Esophagus muscularis mucosa (tissue), 4 donors: Measurements from ENCODE around the gene TEFM. TPM values are rescaled to one million over a fixed set of nuclear protein-coding genes. Genes with fewer than 3 reads are reported as not detected.

Source experiments
- DNase-seq: peaks from one replicate; pipeline ENCODE4 v3.0.0-alpha.2; 2017; ENCODE audit errors: extremely low spot score
- H3K27ac ChIP-seq, 4 donors: fragments of 200-600 bp; sonication (generic); replicated peaks in 1 of 4; 1 replicate in 3 of 4; 2 replicates in 1 of 4; pipeline ENCODE4 v1.5.1; 2016 to 2019; ENCODE audit warnings: mild to moderate bottlenecking in 1 of 4
- H3K27me3 ChIP-seq, 4 donors: fragments of 200-600 bp; sonication (generic); one replicate each; pipeline versions ENCODE4 v1.5.1 to v1.6.0; 2016 to 2019
- H3K36me3 ChIP-seq, 4 donors: fragments of 200-600 bp; sonication (generic); one replicate each; pipeline ENCODE4 v1.5.1; 2016 to 2019
- H3K4me1 ChIP-seq, 4 donors: fragments of 200-600 bp; sonication (generic); one replicate each; pipeline ENCODE4 v1.5.1; 2016 to 2019
- H3K4me3 ChIP-seq, 4 donors: fragments of 200-600 bp; sonication (generic); 1 replicate in 2 of 4; 2 replicates in 2 of 4; pipeline ENCODE4 v1.5.1; 2016 to 2019; ENCODE audit warnings: mild to moderate bottlenecking in 4 of 4, moderate library complexity in 1 of 4
- H3K9me3 ChIP-seq, 4 donors: fragments of 200-600 bp; sonication (generic); 1 replicate in 3 of 4; 2 replicates in 1 of 4; pipeline ENCODE4 v1.5.1; 2016 to 2019
- EP300 ChIP-seq: sonication (generic); formaldehyde crosslinking; IDR thresholded peaks from one replicate; pipeline ENCODE4 v1.6.1; 2017; ENCODE audit warnings: antibody characterized with exemption
- POLR2A ChIP-seq: fragments of 450-650 bp; IDR thresholded peaks from one replicate; pipeline ENCODE4 v1.6.1; 2017; ENCODE audit warnings: antibody characterized with exemption, moderate library complexity, mild to moderate bottlenecking, low read depth
- POLR2AphosphoS5 ChIP-seq, 2 donors: sonication (generic); formaldehyde crosslinking; IDR thresholded peaks; one replicate each; pipeline ENCODE4 v1.6.1; 2017; ENCODE audit warnings: antibody characterized with exemption in 2 of 2
- WGBS: methylation state at CpG from one replicate; pipeline ENCODE4 v1.1.5; 2018; 5-methylcytosine and 5-hydroxymethylcytosine counted together
- intact Hi-C: fragments of 100-400 bp; cut with DNase I; formaldehyde crosslinking; loops from one replicate; pipeline ENCODE4 v1.15.1; 2023
- total RNA-seq, 4 donors: library from RNA; depleted of rRNA; stranded (reverse); fragments of >200 nt; gene quantifications; one replicate each; pipeline versions ENCODE4 v1.1.0 to v1.2.1, GENCODE V29; 2016
- TF ChIP-seq, protein P1 (sequence below), 3 experiments: fragments of 200-600 bp in 2 of 3; fragments of 450-650 bp in 1 of 3; sonication (generic) in 2 of 3; IDR thresholded peaks; one replicate each; pipeline ENCODE4 v1.5.1; 2017 to 2019; ENCODE audit warnings: antibody characterized with exemption in 3 of 3, mild to moderate bottlenecking in 2 of 3, moderate library complexity in 1 of 3

The TEFM gene
- total RNA-seq, 4 donors from 2014 or later: 5.0 to 7.0 (median 6.6) TPM

DNA sequence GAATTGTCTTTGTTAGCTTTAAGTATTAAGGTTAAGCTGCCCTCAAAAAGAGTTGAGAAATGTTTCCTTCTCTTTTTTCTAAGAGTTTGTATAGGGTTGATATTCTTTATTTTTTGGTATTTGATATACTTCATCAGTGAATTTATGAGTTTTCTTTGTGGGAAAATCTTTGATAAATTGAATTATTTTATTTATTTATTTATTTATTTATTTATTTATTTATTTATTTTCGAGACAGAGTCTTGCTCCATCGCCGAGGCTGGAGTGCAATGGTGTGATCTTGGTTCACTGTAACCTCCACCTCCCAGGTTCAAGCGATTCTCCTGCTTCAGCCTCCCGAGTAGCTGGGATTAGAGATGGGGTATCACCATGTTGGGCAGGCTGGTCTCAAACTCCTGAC, 19.9 kb downstream of the TEFM start:
- Histone ChIP-seq H3K36me3 (peaks cover 0 to 15% (median 0%) of the 10 kb centered on the region in 4 donors), H3K27ac (no peak overlapping the region), H3K4me3 (no peak overlapping the region), H3K4me1 (no peaks in the 10 kb centered on the region), H3K27me3 (no peaks in the 10 kb centered on the region), H3K9me3 (no peaks in the 10 kb centered on the region)
- intact Hi-C loops: no loop called here
- TF ChIP-seq POLR2A: no peak
- TF ChIP-seq, protein P1, sequence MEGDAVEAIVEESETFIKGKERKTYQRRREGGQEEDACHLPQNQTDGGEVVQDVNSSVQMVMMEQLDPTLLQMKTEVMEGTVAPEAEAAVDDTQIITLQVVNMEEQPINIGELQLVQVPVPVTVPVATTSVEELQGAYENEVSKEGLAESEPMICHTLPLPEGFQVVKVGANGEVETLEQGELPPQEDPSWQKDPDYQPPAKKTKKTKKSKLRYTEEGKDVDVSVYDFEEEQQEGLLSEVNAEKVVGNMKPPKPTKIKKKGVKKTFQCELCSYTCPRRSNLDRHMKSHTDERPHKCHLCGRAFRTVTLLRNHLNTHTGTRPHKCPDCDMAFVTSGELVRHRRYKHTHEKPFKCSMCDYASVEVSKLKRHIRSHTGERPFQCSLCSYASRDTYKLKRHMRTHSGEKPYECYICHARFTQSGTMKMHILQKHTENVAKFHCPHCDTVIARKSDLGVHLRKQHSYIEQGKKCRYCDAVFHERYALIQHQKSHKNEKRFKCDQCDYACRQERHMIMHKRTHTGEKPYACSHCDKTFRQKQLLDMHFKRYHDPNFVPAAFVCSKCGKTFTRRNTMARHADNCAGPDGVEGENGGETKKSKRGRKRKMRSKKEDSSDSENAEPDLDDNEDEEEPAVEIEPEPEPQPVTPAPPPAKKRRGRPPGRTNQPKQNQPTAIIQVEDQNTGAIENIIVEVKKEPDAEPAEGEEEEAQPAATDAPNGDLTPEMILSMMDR (IDR thresholded peaks at IDR 0.05): no peak
- no peak for TF ChIP-seq POLR2AphosphoS5 (IDR thresholded peaks at IDR 0.05)
- no peak for TF ChIP-seq EP300
- DNase-seq: no peak
- WGBS: 92% methylated on average over 5 of the region's 5 CpGs

DNA sequence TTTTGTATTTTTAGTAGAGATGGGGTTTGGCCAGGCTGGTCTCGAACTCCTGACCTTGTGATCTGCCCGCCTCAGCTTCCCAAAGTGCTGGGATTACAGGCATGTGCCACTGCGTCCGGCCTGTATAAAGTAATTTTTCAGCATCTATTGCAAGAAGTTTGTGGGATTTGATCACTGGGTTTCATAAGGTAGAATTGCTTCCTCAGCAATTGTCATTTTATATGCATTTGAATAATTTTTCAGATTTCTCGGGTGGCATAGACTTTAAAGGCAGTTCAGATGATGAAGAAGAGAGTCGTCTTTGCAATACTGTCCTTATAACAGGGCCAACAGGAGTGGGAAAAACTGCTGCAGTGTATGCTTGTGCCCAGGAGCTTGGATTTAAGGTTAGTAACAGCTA, 37.0 kb downstream of the TEFM start:
- WGBS: 98% methylated on average over 6 of the region's 6 CpGs

DNA sequence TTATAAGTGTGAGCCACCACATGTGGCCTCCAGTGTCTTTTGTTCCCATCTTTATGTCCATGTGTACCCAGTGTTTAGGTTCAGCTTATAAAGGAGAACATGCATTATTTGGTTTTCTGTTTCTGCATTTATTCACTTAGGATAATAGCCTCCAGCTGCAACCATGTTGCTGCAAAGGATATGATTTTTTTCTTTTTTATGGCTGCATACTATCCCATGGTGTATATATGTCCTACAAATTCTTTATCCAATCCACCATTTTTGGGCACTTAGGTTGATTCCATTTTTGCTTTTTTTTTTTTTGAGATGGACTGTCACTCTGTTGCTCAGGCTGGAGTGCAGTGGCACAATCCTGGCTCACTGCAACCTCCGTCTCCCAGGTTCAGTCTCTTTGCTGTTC, 41.4 kb downstream of the TEFM start:
- Histone ChIP-seq H3K27ac (no peak overlapping the region), H3K27me3 (no peaks in the 10 kb centered on the region), H3K4me3 (no peak overlapping the region), H3K36me3 (no peaks in the 10 kb centered on the region), H3K4me1 (no peaks in the 10 kb centered on the region), H3K9me3 (no peaks in the 10 kb centered on the region)
- intact Hi-C loops: no loop called here
- no peak for DNase-seq
- TF ChIP-seq EP300: no peak
- no peak for TF ChIP-seq POLR2A
- TF ChIP-seq POLR2AphosphoS5 (IDR thresholded peaks at IDR 0.05): no peak
- TF ChIP-seq, protein P1 (IDR thresholded peaks at IDR 0.05): no peak
- 92% methylated on average over 1 of the region's 1 CpG for WGBS

More for the DNA sequence above, 37.0 kb downstream of the TEFM start:
- intact Hi-C loops: no loop called here
- Histone ChIP-seq H3K27ac (no peak overlapping the region), H3K36me3 (no peaks in the 10 kb centered on the region), H3K9me3 (no peaks in the 10 kb centered on the region), H3K27me3 (no peaks in the 10 kb centered on the region), H3K4me3 (no peak overlapping the region), H3K4me1 (no peaks in the 10 kb centered on the region)
- DNase-seq: no peak
- TF ChIP-seq POLR2A (no peak), POLR2AphosphoS5 (IDR thresholded peaks at IDR 0.05) (no peak), EP300 (no peak)
- TF ChIP-seq, protein P1 (IDR thresholded peaks at IDR 0.05): no peak

DNA sequence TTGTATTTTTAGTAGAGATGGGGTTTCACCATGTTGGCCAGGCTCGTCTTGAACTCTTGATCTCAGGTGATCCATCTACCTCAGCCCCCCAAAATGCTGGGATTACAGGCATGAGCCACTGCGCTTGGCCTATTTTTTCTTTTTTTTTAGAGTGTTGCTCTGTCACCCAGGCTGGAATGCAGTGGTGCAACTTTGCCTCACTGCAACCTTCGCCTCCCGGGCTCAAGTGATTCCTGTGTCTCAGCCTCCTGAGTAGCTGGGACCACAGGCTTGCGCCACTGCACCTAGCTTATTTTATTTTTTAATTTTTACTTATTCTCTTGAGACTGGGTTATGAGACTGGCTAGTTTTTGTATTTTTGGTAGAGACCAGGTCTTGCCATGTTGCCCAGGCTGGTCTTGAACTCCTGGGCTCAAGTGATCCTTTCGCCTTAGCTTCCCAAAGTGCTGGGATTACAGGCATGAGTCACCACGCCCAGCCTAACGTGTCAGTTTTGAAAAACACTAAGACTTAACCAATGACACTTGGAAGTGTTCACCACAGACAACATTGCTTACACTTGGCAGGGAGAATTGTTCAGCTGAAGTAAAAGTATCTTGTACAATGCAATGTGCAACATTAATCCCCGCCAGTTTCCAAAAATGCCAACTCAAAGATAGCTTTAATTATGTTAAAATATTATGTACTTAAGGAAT, 47.3 kb downstream of the TEFM start:
- H3K4me3 ChIP-seq: no peak overlapping the region
- no peaks in the 10 kb centered on the region for H3K27me3 ChIP-seq
- DNase-seq: no peak
- H3K9me3 ChIP-seq: no peaks in the 10 kb centered on the region
- intact Hi-C loops: no loop called here
- H3K27ac ChIP-seq: no peak overlapping the region
- TF ChIP-seq EP300: no peak
- no peak for TF ChIP-seq POLR2AphosphoS5 (IDR thresholded peaks at IDR 0.05)
- TF ChIP-seq, protein P1 (IDR thresholded peaks at IDR 0.05): no peak
- TF ChIP-seq POLR2A: no peak
- H3K36me3 ChIP-seq: peaks cover 0 to 6% (median 0%) of the 10 kb centered on the region in 4 donors
- H3K4me1 ChIP-seq: no peaks in the 10 kb centered on the region
- WGBS: 91% methylated on average over 9 of the region's 9 CpGs

DNA sequence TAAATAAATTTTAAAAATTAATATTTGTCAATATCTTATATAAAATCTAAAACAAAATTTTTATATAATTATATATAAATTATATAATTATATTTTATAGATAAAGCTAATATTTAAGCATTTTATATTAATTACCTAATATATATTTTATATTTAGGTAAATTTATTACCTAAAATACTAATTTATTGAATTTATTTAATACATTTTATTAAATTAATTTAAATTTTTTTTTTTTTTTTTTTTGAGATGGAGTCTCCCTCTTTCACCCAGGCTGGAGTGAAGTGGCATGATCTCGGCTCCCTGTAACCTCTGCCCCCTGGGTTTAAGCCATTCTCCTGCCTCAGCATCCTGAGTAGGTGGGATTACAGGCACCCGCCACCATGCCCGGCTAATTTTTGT, 51.9 kb downstream of the TEFM start:
- no peak for DNase-seq
- H3K4me1 ChIP-seq: no peaks in the 10 kb centered on the region
- H3K27ac ChIP-seq: no peak overlapping the region
- no peak overlapping the region for H3K4me3 ChIP-seq
- H3K9me3 ChIP-seq: no peaks in the 10 kb centered on the region
- H3K27me3 ChIP-seq: no peaks in the 10 kb centered on the region
- intact Hi-C loops: no loop called here
- H3K36me3 ChIP-seq: peaks cover 0 to 6% (median 0%) of the 10 kb centered on the region in 4 donors
- 91% methylated on average over 3 of the region's 3 CpGs for WGBS
- TF ChIP-seq EP300 (no peak), POLR2A (no peak), POLR2AphosphoS5 (IDR thresholded peaks at IDR 0.05) (no peak)
- TF ChIP-seq, protein P1 (IDR thresholded peaks at IDR 0.05): no peak
